ENCODE measurements around the gene RPS6KL1. TPM values are rescaled to one million over a fixed set of nuclear protein-coding genes. Genes with fewer than 3 reads are reported as not detected.

RPS6KL1 gene
- total RNA-seq, 1 donor from 2014 or later = 248 TPM

DNA sequence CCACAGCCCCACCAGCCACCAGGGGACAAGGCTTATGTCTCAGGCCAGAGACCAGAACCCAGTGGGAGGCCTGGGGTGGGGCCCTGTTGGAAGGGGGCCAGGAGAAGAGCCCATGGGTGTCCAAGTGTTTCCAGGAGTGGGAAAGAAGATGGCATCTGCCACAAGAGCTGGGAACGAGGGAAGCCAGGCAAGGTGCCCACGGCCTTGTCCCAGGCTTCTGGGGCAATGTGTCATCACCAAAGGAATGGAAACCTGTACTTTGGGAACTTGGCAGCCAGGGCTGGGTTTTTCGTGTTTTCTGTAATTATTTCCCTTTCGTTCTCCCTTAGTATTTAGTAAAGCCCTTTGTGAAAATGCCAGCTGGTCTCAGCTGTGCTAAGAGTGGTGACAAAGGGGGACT, 37.7 kb upstream of the RPS6KL1 start:
- DNase-seq = no peak
- Mint-ChIP-seq H3K27me3 (ENCODE audit: unreplicated experiment) (peaks cover 8% of the 10 kb centered on the region), H3K9me3 (ENCODE audit: unreplicated experiment) (peaks cover 2% of the 10 kb centered on the region), H3K4me1 (ENCODE audit: low read depth, unreplicated experiment) (peaks cover 2% of the 10 kb centered on the region), H3K27ac (ENCODE audit: unreplicated experiment) (no peak overlapping the region), H3K36me3 (ENCODE audit: unreplicated experiment) (peaks cover 6% of the 10 kb centered on the region), H3K4me3 (ENCODE audit: unreplicated experiment) (no peak overlapping the region)
- TF ChIP-seq, protein P1, sequence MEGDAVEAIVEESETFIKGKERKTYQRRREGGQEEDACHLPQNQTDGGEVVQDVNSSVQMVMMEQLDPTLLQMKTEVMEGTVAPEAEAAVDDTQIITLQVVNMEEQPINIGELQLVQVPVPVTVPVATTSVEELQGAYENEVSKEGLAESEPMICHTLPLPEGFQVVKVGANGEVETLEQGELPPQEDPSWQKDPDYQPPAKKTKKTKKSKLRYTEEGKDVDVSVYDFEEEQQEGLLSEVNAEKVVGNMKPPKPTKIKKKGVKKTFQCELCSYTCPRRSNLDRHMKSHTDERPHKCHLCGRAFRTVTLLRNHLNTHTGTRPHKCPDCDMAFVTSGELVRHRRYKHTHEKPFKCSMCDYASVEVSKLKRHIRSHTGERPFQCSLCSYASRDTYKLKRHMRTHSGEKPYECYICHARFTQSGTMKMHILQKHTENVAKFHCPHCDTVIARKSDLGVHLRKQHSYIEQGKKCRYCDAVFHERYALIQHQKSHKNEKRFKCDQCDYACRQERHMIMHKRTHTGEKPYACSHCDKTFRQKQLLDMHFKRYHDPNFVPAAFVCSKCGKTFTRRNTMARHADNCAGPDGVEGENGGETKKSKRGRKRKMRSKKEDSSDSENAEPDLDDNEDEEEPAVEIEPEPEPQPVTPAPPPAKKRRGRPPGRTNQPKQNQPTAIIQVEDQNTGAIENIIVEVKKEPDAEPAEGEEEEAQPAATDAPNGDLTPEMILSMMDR (IDR thresholded peaks at IDR 0.05; ENCODE audit: partially characterized antibody, unreplicated experiment) = no peak

DNA sequence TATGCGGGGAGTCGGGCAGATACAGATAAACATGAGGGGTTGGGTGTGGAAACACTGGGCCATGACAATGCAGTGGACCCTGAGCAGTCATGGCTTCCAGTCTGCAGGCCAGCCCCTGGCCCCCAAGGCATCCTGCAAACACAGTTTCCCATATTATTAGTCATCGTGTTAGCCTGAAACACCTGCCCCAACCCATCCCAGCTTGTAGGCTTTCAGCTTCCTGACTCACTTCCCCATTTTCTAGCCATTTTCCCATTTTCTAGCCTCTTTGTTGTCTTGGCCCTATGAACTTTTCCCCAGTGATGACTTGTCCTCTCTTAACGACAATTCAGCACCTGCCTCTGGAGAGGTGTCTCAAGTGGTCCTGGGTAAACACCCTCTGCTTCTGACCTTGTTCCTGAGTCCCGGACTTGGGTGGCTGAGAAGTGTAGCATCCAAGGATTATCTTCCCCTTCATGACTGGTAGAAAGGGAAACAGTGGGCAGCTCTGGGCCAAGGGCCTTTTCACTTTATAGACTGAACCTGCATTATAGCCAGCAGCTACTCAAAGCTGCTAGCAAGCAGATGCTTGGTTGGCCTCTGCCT, 36.6 kb upstream of the RPS6KL1 start:
- no peak overlapping the region for H3K4me3 Mint-ChIP-seq (ENCODE audit: unreplicated experiment)
- no peak overlapping the region for H3K27ac Mint-ChIP-seq (ENCODE audit: unreplicated experiment)
- peaks cover 8% of the 10 kb centered on the region for H3K27me3 Mint-ChIP-seq (ENCODE audit: unreplicated experiment)
- no peak for DNase-seq
- TF ChIP-seq, protein P1 (IDR thresholded peaks at IDR 0.05; ENCODE audit: partially characterized antibody, unreplicated experiment) = no peak
- H3K4me1 Mint-ChIP-seq (ENCODE audit: low read depth, unreplicated experiment) = peaks cover 2% of the 10 kb centered on the region
- H3K9me3 Mint-ChIP-seq (ENCODE audit: unreplicated experiment) = peaks cover 2% of the 10 kb centered on the region
- peaks cover 6% of the 10 kb centered on the region for H3K36me3 Mint-ChIP-seq (ENCODE audit: unreplicated experiment)

DNA sequence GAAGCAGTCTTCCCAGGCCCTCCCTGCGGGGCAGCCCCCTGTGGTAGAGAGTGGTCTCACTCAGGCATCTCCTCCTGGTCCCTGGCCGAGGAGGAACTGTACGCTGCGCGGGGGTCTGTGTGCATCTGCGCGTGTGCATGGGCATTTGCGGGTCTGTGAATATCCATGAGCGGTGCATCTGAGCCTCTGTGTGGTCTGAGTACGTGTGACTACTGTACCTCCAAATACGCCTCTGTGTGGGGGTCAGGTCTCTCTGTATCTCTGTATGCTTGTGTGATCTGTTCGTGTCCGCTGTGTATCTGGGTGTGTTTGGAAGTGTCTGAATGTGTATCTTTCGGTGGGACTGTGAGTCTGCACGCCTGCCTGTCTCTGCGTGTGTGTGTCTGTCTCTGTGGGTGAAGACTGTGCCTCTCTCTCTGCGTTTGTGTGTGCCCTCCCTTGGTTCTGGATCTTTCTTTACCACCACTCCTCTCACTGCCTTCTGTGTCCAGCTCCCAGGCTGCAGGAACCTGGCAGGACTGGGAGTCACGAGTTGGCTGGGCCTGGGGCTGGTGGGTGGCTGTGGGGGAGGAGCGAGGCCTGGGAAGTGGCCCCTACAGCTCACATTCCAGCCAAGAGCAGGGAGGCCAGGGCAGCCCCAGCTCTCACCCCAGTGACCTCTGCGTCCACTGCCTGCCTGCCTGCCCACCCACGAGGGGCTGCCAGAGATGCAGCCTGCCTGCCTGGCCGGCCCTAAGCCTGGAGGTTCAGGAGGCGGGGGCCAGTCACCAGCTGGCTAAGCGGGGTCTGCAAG, 33.4 kb upstream of the RPS6KL1 start:
- TF ChIP-seq, protein P1 (IDR thresholded peaks at IDR 0.05; ENCODE audit: partially characterized antibody, unreplicated experiment) = no peak
- no peak for DNase-seq
- Mint-ChIP-seq H3K9me3 (ENCODE audit: unreplicated experiment) (no peaks in the 10 kb centered on the region), H3K27ac (ENCODE audit: unreplicated experiment) (peak overlapping the region; percentile 9), H3K27me3 (ENCODE audit: unreplicated experiment) (no peaks in the 10 kb centered on the region), H3K36me3 (ENCODE audit: unreplicated experiment) (no peaks in the 10 kb centered on the region), H3K4me1 (ENCODE audit: low read depth, unreplicated experiment) (peaks cover 2% of the 10 kb centered on the region), H3K4me3 (ENCODE audit: unreplicated experiment) (peak overlapping the region; percentile 40)

DNA sequence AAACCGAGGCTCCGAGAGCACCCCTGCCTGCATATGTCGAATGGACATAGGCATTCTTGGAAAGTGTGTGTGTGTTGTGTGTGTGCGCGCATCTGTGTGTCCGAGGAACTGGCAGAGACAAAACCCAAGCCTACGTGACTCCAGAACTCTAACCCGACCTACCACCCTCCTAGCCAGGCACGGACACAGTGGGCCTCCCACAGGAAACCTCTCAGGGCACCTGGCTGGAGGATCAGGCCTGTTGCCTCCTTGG, 32.9 kb upstream of the RPS6KL1 start:
- no peak overlapping the region for H3K27ac Mint-ChIP-seq (ENCODE audit: unreplicated experiment)
- H3K4me3 Mint-ChIP-seq (ENCODE audit: unreplicated experiment) = no peak overlapping the region
- no peak for DNase-seq
- TF ChIP-seq, protein P1 (IDR thresholded peaks at IDR 0.05; ENCODE audit: partially characterized antibody, unreplicated experiment) = peak; percentile 11
- H3K27me3 Mint-ChIP-seq (ENCODE audit: unreplicated experiment) = no peaks in the 10 kb centered on the region
- H3K9me3 Mint-ChIP-seq (ENCODE audit: unreplicated experiment) = peaks cover 2% of the 10 kb centered on the region
- peaks cover 5% of the 10 kb centered on the region for H3K4me1 Mint-ChIP-seq (ENCODE audit: low read depth, unreplicated experiment)
- no peaks in the 10 kb centered on the region for H3K36me3 Mint-ChIP-seq (ENCODE audit: unreplicated experiment)

All from glutamatergic neuron (in vitro differentiated cells).